ENCODE results near the gene PHACTR3.

Gene PHACTR3

GRCh38 chr20:59728722-59729430 lies 124.5 kb downstream of the PHACTR3 start:
- Histone ChIP-seq H3K4me3 (ENCODE audit: low read depth, low read length, poor library complexity, severe bottlenecking) (no peak overlapping the region), H3K9me2 (ENCODE audit: low read depth, low read length) (no peaks in the 10 kb centered on the region), H3K36me3 (ENCODE audit: insufficient read depth, low read length) (no peaks in the 10 kb centered on the region), H3K9me3 (ENCODE audit: low read length) (no peaks in the 10 kb centered on the region), H3K27ac (ENCODE audit: low read depth, low read length, poor library complexity, severe bottlenecking) (no peak overlapping the region), H3F3A (ENCODE audit: insufficient read depth, low read length) (no peaks in the 10 kb centered on the region), H3K79me2 (ENCODE audit: insufficient read depth, low read length) (no peaks in the 10 kb centered on the region), H3K9ac (ENCODE audit: low read length) (no peak overlapping the region), H4K20me1 (ENCODE audit: insufficient read depth, low read length) (no peaks in the 10 kb centered on the region), H2AFZ (ENCODE audit: low read length) (no peak overlapping the region), H3K4me2 (ENCODE audit: low read length) (no peak overlapping the region), H3K27me3 (ENCODE audit: insufficient read depth, low read length) (peaks cover 3% of the 10 kb centered on the region; the same call in 1 of the 2 replicates), H3K4me1 (ENCODE audit: insufficient read depth, low read length, severe bottlenecking) (no peaks in the 10 kb centered on the region)
- no peak for TF ChIP-seq CTCF (IDR thresholded peaks at IDR 0.05; ENCODE audit: low read length)
- TF ChIP-seq EZH2 (IDR thresholded peaks at IDR 0.05; ENCODE audit: borderline replicate concordance, low read length), result no peak

- H3K79me2 ChIP-seq (ENCODE audit: insufficient read depth, low read length), result no peaks in the 10 kb centered on the region
- no peak overlapping the region for H3K9ac ChIP-seq (ENCODE audit: low read length)
- no peaks in the 10 kb centered on the region for H3F3A ChIP-seq (ENCODE audit: insufficient read depth, low read length)
- H3K27me3 ChIP-seq (ENCODE audit: insufficient read depth, low read length), result peaks cover 3% of the 10 kb centered on the region; the same call in 1 of the 2 replicates
- H3K4me1 ChIP-seq (ENCODE audit: insufficient read depth, low read length, severe bottlenecking), result no peaks in the 10 kb centered on the region
- H3K4me2 ChIP-seq (ENCODE audit: low read length), result no peak overlapping the region
- no peaks in the 10 kb centered on the region for H3K9me2 ChIP-seq (ENCODE audit: low read depth, low read length)
- no peaks in the 10 kb centered on the region for H3K9me3 ChIP-seq (ENCODE audit: low read length)
- H4K20me1 ChIP-seq (ENCODE audit: insufficient read depth, low read length), result no peaks in the 10 kb centered on the region
- no peak overlapping the region for H2AFZ ChIP-seq (ENCODE audit: low read length)
- H3K4me3 ChIP-seq (ENCODE audit: low read depth, low read length, poor library complexity, severe bottlenecking), result no peak overlapping the region
- no peak for TF ChIP-seq EZH2 (IDR thresholded peaks at IDR 0.05; ENCODE audit: borderline replicate concordance, low read length)
- TF ChIP-seq CTCF (IDR thresholded peaks at IDR 0.05; ENCODE audit: low read length), result no peak
- H3K36me3 ChIP-seq (ENCODE audit: insufficient read depth, low read length), result no peaks in the 10 kb centered on the region
- H3K27ac ChIP-seq (ENCODE audit: low read depth, low read length, poor library complexity, severe bottlenecking), result no peak overlapping the region
Measured at GRCh38 chr20:59729506-59729905, 125.2 kb downstream of the PHACTR3 start.

- H3K27ac ChIP-seq (ENCODE audit: low read depth, low read length, poor library complexity, severe bottlenecking), result no peak overlapping the region
- H3K36me3 ChIP-seq (ENCODE audit: insufficient read depth, low read length), result no peaks in the 10 kb centered on the region
- no peak overlapping the region for H3K9ac ChIP-seq (ENCODE audit: low read length)
- no peak overlapping the region for H3K4me3 ChIP-seq (ENCODE audit: low read depth, low read length, poor library complexity, severe bottlenecking)
- H3K27me3 ChIP-seq (ENCODE audit: insufficient read depth, low read length), result no peaks in the 10 kb centered on the region; the same call in 1 of the 2 replicates
- H3K4me1 ChIP-seq (ENCODE audit: insufficient read depth, low read length, severe bottlenecking), result no peaks in the 10 kb centered on the region
- H3K9me2 ChIP-seq (ENCODE audit: low read depth, low read length), result no peaks in the 10 kb centered on the region
- no peak overlapping the region for H2AFZ ChIP-seq (ENCODE audit: low read length)
- H4K20me1 ChIP-seq (ENCODE audit: insufficient read depth, low read length), result no peaks in the 10 kb centered on the region
- no peaks in the 10 kb centered on the region for H3F3A ChIP-seq (ENCODE audit: insufficient read depth, low read length)
- no peak overlapping the region for H3K4me2 ChIP-seq (ENCODE audit: low read length)
- no peaks in the 10 kb centered on the region for H3K9me3 ChIP-seq (ENCODE audit: low read length)
- TF ChIP-seq EZH2 (IDR thresholded peaks at IDR 0.05; ENCODE audit: borderline replicate concordance, low read length) (no peak), CTCF (IDR thresholded peaks at IDR 0.05; ENCODE audit: low read length) (no peak)
- H3K79me2 ChIP-seq (ENCODE audit: insufficient read depth, low read length), result no peaks in the 10 kb centered on the region
Measured at GRCh38 chr20:59730722-59731121, 126.4 kb downstream of the PHACTR3 start.

Measured in OCI-LY1 (cell line).